Posterior cingulate gyrus (tissue), 11 donors: Measurements from ENCODE around the gene DSG4.

Experiments used
- DNase-seq, 10 donors: peaks; one replicate each; pipeline versions ENCODE4 v3.0.0 to v3.0.0-alpha.2; 2020 to 2021; ENCODE audit warnings: mixed read lengths in 3 of 10
- intact Hi-C: fragments of 100-400 bp; cut with DNase I; formaldehyde crosslinking; loops from one replicate; pipeline ENCODE4 v1.15.1; 2023

Gene DSG4

GRCh38 chr18:31402026-31402373 is 25.4 kb downstream of the DSG4 start:
- no peak for DNase-seq
- intact Hi-C loops = no loop called here

DNA sequence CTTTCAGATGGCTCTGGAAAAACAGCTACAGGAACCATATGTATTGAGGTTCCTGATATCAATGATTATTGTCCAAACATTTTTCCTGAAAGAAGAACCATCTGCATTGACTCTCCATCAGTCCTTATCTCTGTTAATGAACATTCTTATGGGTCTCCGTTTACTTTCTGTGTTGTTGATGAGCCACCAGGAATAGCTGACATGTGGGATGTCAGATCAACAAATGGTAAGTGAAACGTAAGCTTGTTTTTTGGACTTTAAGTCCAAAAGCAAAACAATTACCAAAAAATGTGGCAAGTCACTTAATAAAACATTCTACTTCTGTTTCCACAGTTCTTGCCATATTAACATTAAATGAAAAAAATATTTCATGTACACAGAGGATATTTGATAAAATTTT is 26.8 kb downstream of the DSG4 start:
- intact Hi-C loops = no loop called here
- no peak for DNase-seq

- intact Hi-C loops = no loop called here
- no peak for DNase-seq
Observed at GRCh38 chr18:31407649-31408048, 31.1 kb downstream of the DSG4 start.

DNA sequence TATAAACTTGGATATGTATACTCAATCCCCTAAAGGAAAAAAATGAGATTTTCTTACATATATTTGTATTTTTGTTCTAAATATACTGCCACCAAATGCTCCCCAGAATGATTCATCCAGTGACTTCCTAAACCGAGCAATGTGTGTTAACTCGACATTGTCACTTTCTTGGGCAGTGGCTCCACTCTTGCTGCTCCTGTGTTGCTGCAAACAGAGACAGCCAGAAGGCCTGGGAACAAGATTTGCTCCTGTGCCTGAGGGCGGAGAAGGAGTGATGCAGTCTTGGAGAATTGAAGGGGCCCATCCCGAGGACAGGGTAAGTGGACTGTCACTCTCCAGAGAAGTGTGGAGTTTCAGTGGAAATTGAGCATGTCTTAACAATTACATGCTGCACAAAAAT is 32.7 kb downstream of the DSG4 start:
- intact Hi-C loops = no loop called here
- peak in 2 of 10 donors; percentile 8 to 52 for DNase-seq

DNA sequence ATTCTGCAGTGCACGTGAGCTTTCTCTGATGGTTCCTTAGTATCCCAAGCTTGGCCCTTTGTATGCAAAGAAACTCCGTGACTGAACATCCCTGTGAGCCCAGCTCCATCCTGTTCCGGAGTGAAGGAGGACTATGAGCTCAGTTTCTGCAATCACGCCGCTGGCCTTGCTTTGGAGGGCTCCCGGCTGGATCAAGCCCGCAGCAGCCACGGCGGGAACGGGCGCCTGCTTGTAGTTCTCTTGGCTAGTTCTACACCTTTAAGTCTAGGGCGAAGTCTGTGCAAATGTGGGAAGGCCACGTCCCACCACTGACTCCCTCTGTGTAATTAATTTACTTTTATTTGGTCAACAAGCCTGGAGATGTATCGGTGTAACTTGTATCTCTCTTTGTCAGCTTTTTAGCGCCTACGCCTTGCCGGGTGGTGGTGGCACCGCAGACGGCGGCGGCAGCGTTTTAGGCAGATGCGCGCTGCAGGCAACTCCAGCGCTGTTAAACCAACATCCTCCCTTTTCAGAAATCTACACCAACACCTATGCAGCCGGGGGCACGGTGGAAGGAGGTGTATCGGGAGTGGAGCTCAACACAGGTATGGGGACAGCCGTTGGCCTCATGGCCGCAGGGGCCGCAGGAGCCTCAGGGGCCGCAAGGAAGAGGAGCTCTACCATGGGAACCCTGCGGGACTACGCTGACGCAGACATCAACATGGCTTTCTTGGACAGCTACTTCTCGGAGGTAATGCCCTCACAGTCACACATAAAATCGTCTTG is 34.3 kb downstream of the DSG4 start:
- DNase-seq = peak in 3 of 10 donors; percentile 55 to 77 (median 73)
- intact Hi-C loops = no loop called here

GRCh38 chr18:31413137-31413536 is 36.6 kb downstream of the DSG4 start:
- intact Hi-C loops = no loop called here
- DNase-seq = no peak

GRCh38 chr18:31417850-31418249 is 41.3 kb downstream of the DSG4 start:
- intact Hi-C loops = no loop called here
- no peak for DNase-seq

DNA sequence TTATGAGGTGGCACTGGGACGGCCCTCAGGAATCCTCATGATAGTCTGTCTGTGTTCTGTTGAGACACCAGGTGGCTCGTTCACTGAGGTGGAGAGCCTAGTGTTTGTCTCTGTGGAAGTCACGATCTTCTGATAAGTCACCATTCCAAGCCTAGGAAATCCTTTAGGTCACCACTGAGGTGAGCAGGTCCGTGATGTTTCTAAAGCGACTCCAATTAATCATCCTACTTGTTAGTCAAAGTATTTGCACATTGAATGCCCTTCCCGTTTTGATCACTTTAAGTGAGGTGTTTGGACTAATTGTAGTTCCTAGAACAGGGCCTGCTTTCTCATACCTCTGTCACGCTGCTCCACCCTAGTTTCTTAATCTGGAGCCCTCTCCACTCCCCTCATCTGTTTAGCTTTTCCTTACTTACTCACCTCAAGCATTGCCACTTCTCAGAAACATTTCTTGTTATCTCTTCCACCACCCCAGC is 42.9 kb downstream of the DSG4 start:
- DNase-seq = no peak
- intact Hi-C loops = no loop called here

DNA sequence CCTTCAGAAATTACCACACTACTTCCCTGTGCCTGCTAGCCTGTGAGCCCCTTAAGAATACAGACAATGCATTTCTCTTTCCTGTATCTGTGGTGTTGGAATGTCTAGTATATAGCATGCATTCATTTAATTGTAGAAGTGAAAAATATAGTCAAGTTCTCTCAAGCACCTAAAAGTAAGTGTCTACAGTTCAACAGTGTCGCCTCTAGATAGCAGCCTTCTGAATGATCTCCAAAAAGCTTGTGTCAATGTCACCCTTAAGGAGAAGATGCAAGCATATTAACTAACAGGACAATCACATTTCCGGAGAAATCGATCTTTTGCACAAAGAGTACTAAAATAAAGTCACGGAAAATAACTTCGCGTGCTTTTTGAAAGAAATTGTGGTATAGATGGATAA is 43.5 kb downstream of the DSG4 start:
- intact Hi-C loops = no loop called here

DNA sequence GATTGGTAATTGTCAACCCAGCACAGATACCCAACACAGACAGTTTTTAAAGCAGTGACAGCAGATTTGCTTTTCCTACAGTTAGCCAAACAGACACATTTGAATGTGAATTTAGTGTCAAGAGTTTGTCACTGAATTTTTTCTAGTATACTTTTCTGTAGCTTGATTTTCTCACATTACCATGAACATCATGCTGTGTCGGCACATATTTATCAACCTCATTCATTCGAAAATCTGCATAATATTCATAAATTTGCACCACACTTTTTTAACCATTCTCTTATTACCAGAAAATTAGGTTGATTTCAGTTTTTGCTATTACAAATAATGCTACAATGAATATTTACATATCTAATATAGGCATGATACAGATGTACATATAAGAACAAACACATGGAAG is 43.9 kb downstream of the DSG4 start:
- DNase-seq = no peak
- intact Hi-C loops = no loop called here

More for the DNA sequence above, 43.5 kb downstream of the DSG4 start:
- DNase-seq = no peak

DNA sequence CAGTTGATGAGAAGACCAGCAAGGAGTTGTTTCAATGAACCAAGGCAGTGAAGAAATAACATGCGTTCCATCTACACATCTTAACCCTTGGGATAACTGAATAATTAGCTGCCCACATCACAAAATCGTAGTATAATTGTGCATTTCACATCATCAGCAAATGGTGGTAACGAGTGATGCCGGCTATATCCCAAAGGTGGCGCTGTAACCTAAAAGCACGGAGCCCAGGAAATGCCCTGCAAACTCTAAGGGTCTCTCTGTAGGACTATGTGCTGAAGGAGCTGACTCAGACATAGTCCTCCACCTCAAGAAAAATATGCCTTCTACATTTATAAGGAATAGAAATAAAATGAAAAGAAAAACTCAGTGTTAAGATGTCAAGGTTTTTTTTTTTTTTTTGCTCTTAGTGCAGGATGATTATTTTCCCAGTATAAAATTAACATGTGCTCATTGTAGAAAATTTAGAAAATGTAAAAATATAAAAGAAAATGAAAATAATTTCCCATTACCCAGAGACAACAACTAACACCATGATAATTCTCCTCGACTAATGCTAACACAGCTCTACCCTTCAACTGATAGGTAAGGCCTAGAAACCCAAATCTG is 47.9 kb downstream of the DSG4 start:
- no peak for DNase-seq
- intact Hi-C loops = no loop called here

DNA sequence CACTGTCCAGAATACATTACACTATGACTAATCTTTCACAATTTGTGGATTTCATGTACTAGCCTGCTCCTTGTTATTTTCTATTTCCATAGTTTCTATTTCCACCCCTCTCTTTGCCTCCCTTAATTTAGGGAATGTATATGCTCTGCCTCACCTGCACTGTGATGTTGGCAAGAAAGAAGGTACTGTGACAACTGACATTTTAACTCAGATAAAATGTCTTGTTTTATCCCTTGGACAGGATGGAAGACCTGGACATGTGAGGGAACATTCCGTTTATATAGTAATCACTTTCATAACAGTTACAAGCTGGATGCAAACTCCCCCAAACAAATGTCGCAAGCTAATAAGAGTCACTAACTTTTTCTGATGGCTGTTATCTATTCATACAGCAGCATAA is 49.4 kb downstream of the DSG4 start:
- no peak for DNase-seq
- intact Hi-C loops = no loop called here

DNA sequence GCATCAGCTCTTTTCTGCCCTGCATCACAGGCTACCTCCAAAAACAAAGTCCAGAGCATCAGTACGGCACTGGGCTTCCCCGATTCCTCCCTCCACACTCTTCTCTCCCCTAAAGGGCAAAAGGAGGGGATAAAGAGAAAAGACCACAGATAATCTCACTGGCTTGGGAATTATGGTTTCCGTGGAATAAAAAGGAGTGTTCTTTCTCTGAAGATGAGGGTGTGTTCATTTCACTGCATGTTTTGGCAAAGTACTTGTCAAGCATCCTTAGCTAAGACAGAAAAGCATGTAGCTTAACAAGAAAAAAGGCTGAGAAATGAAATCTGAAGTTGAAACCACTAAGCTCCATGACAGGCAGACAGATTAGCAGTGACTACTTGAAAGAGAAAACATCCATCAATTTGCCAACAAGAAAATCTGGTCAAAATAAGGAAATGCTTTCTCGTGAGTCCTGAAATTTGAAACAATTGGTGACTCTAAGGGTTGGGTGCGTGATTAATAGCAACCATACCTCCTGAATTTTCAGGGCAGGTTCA is 50.4 kb downstream of the DSG4 start:
- DNase-seq = no peak

GRCh38 chr18:31428211-31428610 is 51.6 kb downstream of the DSG4 start:
- DNase-seq = no peak
- intact Hi-C loops = no loop called here

More for the DNA sequence above, 50.4 kb downstream of the DSG4 start:
- intact Hi-C loops = no loop called here

- intact Hi-C loops = no loop called here
- DNase-seq = no peak
Observed at GRCh38 chr18:31429623-31430022, 53.0 kb downstream of the DSG4 start.

DNA sequence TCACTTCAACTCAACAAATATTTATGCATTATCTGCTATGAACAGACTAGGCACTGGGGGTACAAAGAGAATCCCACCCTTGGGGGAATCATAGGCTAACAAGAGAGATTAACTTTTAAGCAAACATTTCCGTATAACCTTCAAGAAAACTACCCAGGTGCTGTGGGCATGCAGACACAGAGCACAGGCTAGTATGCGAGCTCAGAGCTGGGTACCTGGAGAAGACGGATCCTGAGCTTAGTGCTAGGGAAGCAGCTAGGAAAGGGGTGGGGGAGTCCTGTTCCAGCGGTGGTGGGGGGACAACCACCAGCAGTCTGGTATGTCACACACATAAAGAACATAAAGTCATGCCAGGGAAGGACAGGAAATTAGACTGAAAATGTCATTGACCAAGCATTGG is 53.5 kb downstream of the DSG4 start:
- intact Hi-C loops = no loop called here
- DNase-seq = no peak

DNA sequence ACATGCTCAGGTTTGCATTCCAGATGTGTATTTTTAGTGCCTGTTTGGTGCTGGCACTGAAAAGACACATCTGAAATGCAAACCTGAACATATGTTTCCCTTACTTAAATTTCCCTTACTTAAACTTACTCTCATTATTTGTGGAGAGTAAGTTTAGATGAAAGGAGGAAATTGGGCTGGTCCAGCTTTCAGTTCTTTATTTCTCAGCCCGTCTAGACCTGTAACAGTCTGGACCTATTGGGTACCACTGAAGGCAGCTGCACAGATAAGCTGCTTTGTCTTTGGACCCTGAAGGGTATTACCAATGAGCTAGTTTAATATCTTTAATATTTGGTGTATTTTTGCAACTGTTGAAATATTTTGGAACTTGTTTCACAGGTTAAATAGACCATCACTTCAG is 54.0 kb downstream of the DSG4 start:
- no peak for DNase-seq
- intact Hi-C loops = no loop called here

GRCh38 chr18:31432316-31432715 is 55.7 kb downstream of the DSG4 start:
- no peak for DNase-seq
- intact Hi-C loops = no loop called here

- DNase-seq = no peak
- intact Hi-C loops = no loop called here
Observed at GRCh38 chr18:31436825-31437224, 60.2 kb downstream of the DSG4 start.

DNA sequence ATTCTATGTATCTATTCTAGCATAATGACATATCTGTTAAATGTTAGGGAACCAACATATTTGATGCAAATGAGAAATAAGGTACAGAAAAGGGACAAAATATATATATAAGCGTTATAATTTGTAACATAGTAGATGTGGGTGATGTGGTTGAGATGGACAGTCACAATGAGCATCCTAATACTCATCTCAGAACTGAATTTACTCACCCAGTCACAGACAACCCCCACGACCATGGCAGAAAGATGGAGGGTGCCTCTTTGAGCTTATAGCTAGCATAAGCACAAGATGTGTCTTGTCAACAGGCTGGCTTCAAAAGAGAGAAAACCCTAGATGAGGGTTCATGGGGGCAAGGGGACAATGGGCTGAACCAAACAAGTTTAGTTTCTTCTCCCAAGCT is 61.8 kb downstream of the DSG4 start:
- intact Hi-C loops = no loop called here
- no peak for DNase-seq

GRCh38 chr18:31439807-31440325 is 63.3 kb downstream of the DSG4 start:
- intact Hi-C loops = no loop called here
- no peak for DNase-seq

- intact Hi-C loops = no loop called here
- no peak for DNase-seq
Observed at GRCh38 chr18:31440787-31441186, 64.2 kb downstream of the DSG4 start.
